Neural cell (in vitro differentiated cells): ENCODE data around the gene RBM6.

Experiments
- CTCF ChIP-seq: fragments of 450-650 bp; IDR thresholded peaks from 2 replicates; pipeline ENCODE4 v1.5.1; 2014; ENCODE audit warnings: antibody characterized with exemption, mild to moderate bottlenecking, moderate library complexity; ENCODE audit not compliant: poor library complexity, severe bottlenecking
- EP300 ChIP-seq: fragments of 450-650 bp; conservative IDR thresholded peaks from 2 replicates; pipeline ENCODE4 v1.6.1; 2014; ENCODE audit warnings: antibody characterized with exemption, mild to moderate bottlenecking, moderate library complexity; ENCODE audit not compliant: poor library complexity, severe bottlenecking
- EZH2 ChIP-seq: fragments of 200-600, 300-800 bp; shearing (Covaris generic), sonication (generic); IDR thresholded peaks from 2 replicates; pipeline ENCODE4 v1.6.1; 2014; ENCODE audit warnings: antibody characterized with exemption, low read length, borderline replicate concordance, mild to moderate bottlenecking; ENCODE audit not compliant: insufficient read depth, poor library complexity, severe bottlenecking
- POLR2AphosphoS5 ChIP-seq: IDR thresholded peaks from 2 replicates; pipeline ENCODE4 v1.6.1; 2012
- RAD21 ChIP-seq: fragments of 450-650 bp; conservative IDR thresholded peaks from 2 replicates; pipeline ENCODE4 v1.6.1; 2014; ENCODE audit warnings: antibody characterized with exemption, mild to moderate bottlenecking, moderate library complexity
- REST ChIP-seq: IDR thresholded peaks from 2 replicates; pipeline ENCODE4 v1.6.1; 2012; ENCODE audit warnings: borderline replicate concordance
- SMC3 ChIP-seq: fragments of 450-650 bp; conservative IDR thresholded peaks from 2 replicates; pipeline ENCODE4 v1.6.1; 2014; ENCODE audit warnings: antibody characterized with exemption, mild to moderate bottlenecking, moderate library complexity; ENCODE audit not compliant: poor library complexity
- TAF1 ChIP-seq: IDR thresholded peaks from 2 replicates; pipeline ENCODE4 v1.6.1; 2012; ENCODE audit warnings: low read depth

DNA sequence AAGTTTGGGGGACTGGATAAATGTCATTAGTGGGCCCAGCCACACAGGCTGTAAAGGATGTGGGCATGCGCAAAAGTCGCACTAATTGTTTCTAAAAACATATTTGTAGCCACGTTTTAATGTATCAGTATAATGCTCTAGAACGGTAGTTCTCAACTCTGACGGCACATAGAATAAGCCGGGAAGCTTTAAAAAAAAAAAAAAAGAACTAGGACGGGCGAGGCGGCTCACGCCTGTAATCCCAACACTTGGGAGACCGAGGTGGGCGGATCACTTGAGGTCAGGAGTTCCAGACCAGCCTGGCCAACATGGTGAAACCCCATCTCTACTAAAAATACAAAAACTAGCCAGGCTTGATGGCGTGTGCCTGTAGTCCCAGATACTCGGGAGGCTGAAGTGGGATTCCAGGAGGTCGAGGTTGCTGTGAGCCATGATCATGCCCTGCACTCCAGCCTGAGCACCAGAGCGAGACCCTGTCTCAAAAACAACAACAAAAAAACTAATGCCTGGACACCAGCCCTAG is 9.7 kb upstream of the RBM6 start:
- TF ChIP-seq CTCF (no peak), POLR2AphosphoS5 (no peak), EZH2 (no peak), SMC3 (no peak), EP300 (no peak), RAD21 (no peak), TAF1 (no peak), REST (no peak)
